Measurements from ENCODE around the gene F7. TPM values are rescaled to one million over a fixed set of nuclear protein-coding genes. Genes with fewer than 3 reads are reported as not detected.
A peak's percentile ranks its signal among the peaks of the same experiment; 100 is the strongest.
"Not testable (repeated sequence)": the region's sequence is repeated elsewhere in the genome, so short reads cannot be mapped to it uniquely, and the experiment has no call there.

F7 gene
- total RNA-seq (under 1 TPM; 0.22 to 0.29 TPM), polyA plus RNA-seq (0.14 TPM)

DNA sequence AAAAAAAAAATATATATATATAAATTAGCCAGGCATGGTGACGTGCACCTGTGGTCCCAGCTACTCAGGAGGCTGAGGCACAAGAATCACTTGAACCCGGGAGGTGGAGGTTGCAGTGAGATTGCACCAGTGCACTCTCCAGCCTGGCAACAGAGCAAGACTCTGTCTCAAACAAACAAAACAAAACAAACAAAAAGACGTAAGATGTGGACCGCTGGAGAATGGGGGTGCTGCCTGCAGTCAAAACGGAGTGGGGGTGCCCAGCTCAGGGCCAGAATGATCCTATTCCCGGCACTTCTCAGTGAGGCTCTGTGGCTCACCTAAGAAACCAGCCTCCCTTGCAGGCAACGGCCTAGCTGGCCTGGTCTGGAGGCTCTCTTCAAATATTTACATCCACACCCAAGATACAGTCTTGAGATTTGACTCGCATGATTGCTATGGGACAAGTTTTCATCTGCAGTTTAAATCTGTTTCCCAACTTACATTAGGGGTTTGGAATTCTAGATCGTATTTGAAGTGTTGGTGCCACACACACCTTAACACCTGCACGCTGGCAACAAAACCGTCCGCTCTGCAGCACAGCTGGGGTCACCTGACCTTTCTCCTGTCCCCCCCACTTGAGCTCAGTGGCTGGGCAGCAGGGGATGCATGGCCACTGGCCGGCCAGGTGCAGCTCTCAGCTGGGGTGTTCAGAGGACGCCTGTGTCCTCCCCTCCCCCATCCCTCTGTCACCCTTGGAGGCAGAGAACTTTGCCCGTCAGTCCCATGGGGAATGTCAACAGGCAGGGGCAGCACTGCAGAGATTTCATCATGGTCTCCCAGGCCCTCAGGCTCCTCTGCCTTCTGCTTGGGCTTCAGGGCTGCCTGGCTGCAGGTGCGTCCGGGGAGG is at the start of gene F7:
TSS of gene F7 (plus strand) at position 760 of the 889 bp plus-strand sequence. CDS start at position 811, 51 bp downstream.
- Mint-ChIP-seq H3K4me3 (no peak within 1 kb of the TSS), H3K4me1 (no peaks in the 10 kb centered on the region), H3K27me3 (peaks cover 0 to 1% of the 10 kb centered on the region in 2 donors), H3K9me3 (no peaks in the 10 kb centered on the region), H3K36me3 (no peaks in the 10 kb centered on the region), H3K27ac (peak within 1 kb of the TSS in 1 of 8 donors; percentile 22)
- no peak for DNase-seq
- no peaks in the 10 kb centered on the region for H3K9me3 ChIP-seq (ENCODE audit: low read length)
- H3K4me3 ChIP-seq (ENCODE audit: low read length) = no peak within 1 kb of the TSS
- no peaks in the 10 kb centered on the region for H3K36me3 ChIP-seq (ENCODE audit: insufficient read depth, low read length)
- ChIA-PET POLR2A (no interaction called here), CTCF (no interaction called here)
- no peaks in the 10 kb centered on the region for H3K4me1 ChIP-seq (ENCODE audit: insufficient read depth, low read length)
- no peak within 1 kb of the TSS for H3K27ac ChIP-seq (ENCODE audit: low read depth, low read length)
- H3K27me3 ChIP-seq (ENCODE audit: insufficient read depth, low read length, poor library complexity, severe bottlenecking) = peaks cover 4% of the 10 kb centered on the region

DNA sequence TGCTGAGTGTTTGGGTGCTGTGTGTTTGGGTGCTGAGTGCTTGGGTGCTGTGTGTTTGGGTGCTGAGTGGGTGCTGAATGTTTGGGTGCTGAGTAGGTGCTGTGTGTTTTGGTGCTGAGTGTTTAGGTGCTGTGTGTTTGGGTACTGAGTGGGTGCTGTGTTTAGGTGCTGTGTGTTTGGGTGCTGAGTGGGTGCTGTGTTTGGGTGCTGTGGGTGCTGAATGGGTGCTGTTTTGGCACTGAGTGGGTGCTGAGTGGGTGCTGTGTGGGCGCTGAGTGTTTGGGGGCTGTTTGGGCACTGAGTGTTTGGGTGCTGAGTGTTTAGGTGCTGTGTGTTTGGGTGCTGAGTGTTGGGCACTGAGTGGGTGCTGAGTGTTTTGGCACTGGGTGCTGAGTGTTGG is 48.5 kb upstream of the F7 start:
- CTCF ChIA-PET = no interaction called here
- Histone ChIP-seq H3K9me3 (ENCODE audit: low read length) (no peaks in the 10 kb centered on the region), H3K27ac (ENCODE audit: low read depth, low read length) (no peak overlapping the region), H3K4me3 (ENCODE audit: low read length) (no peak overlapping the region), H3K27me3 (ENCODE audit: insufficient read depth, low read length, poor library complexity, severe bottlenecking) (no peaks in the 10 kb centered on the region), H3K4me1 (ENCODE audit: insufficient read depth, low read length) (no peaks in the 10 kb centered on the region), H3K36me3 (ENCODE audit: insufficient read depth, low read length) (no peaks in the 10 kb centered on the region)
- Mint-ChIP-seq H3K9me3 (no peaks in the 10 kb centered on the region), H3K4me1 (no peaks in the 10 kb centered on the region), H3K27me3 (no peaks in the 10 kb centered on the region), H3K27ac (no peak overlapping the region), H3K36me3 (peaks cover 4 to 15% (median 5%) of the 10 kb centered on the region in 3 donors), H3K4me3 (no peak overlapping the region)
- POLR2A ChIA-PET = no interaction called here
- peak in 1 of 5 donors; percentile 16 for DNase-seq

DNA sequence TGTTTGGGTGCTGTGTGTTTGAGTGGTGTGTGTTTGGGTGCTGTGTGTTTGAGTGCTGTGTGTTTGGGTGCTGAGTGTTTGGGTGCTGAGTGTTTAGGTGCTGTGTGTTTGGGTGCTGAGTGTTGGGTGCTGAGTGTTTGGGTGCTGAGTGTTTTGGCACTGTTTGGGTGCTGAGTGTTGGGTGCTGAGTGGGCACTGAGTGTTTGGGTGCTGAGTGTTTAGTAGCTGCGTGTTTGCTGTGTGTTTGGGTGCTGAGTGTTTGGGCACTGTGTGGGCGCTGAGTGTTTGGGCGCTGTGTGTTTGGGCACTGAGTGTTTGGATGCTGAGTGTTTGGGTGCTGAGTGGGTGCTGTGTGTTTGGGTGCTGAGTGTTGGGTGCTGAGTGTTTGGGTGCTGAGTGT is 48.0 kb upstream of the F7 start:
- H3K27ac Mint-ChIP-seq; H3K9me3 ChIP-seq (ENCODE audit: low read length); H3K4me3 Mint-ChIP-seq; H3K27me3 ChIP-seq (ENCODE audit: insufficient read depth, low read length, poor library complexity, severe bottlenecking); H3K27me3 Mint-ChIP-seq; H3K4me3 ChIP-seq (ENCODE audit: low read length); CTCF ChIA-PET; H3K4me1 ChIP-seq (ENCODE audit: insufficient read depth, low read length); POLR2A ChIA-PET; H3K27ac ChIP-seq (ENCODE audit: low read depth, low read length); H3K9me3 Mint-ChIP-seq; H3K36me3 ChIP-seq (ENCODE audit: insufficient read depth, low read length); H3K4me1 Mint-ChIP-seq: not testable (repeated sequence)
- DNase-seq = peak in 1 of 5 donors; percentile 17
- peaks cover 2 to 16% (median 4%) of the 10 kb centered on the region in 3 donors for H3K36me3 Mint-ChIP-seq

DNA sequence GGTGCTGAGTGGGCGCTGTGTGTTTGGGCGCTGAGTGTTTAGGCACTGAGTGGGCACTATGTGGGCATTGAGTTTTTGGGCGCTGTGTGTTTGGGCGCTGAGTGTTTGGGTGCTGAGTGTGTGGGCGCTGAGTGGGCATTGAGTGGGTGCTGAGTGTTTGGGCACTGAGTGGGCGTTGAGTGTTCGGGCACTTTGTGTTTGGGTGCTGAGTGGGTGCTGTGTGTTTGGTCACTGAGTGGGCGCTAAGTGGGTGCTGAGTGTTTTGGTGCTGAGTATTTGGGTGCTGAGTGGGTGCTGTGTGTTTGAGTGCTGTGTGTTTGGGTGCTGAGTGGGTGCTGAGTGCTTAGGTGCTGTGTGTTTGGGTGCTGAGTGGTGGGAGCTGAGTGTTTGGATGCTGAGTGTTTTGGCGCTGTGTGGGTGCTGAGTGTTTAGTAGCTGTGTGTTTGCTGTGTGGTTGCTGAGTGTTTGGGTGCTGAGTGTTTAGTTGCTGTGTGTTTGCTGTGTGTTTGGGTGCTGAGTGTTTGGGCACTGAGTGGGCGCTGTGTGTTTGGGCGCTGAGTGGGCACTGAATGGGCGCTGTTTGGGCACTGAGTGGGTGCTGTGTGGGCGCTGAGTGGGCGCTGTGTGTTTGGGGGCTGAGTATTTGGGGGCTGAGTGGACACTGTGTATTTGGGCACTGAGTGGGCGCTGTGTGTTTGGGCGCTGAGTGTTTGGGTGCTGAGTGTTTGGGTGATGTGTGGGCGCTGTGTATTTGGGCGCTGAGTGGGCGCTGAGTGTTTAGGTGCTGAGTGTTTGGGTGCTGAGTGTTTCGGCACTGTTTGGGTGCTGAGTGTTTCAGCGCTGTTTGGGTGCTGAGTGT is 47.2 kb upstream of the F7 start:
- ChIA-PET CTCF (no interaction called here), POLR2A (no interaction called here)
- H3K4me1 Mint-ChIP-seq = no peaks in the 10 kb centered on the region
- H3K4me1 ChIP-seq (ENCODE audit: insufficient read depth, low read length) = no peaks in the 10 kb centered on the region
- H3K36me3 ChIP-seq (ENCODE audit: insufficient read depth, low read length) = no peaks in the 10 kb centered on the region
- no peaks in the 10 kb centered on the region for H3K9me3 ChIP-seq (ENCODE audit: low read length)
- H3K27ac Mint-ChIP-seq = no peak overlapping the region
- no peak overlapping the region for H3K4me3 Mint-ChIP-seq
- H3K27me3 ChIP-seq (ENCODE audit: insufficient read depth, low read length, poor library complexity, severe bottlenecking) = no peaks in the 10 kb centered on the region
- H3K4me3 ChIP-seq (ENCODE audit: low read length) = no peak overlapping the region
- H3K36me3 Mint-ChIP-seq = peaks cover 0 to 12% (median 1%) of the 10 kb centered on the region in 3 donors
- no peak overlapping the region for H3K27ac ChIP-seq (ENCODE audit: low read depth, low read length)
- H3K27me3 Mint-ChIP-seq = no peaks in the 10 kb centered on the region
- H3K9me3 Mint-ChIP-seq = no peaks in the 10 kb centered on the region
- DNase-seq = peak in 1 of 5 donors; percentile 24

DNA sequence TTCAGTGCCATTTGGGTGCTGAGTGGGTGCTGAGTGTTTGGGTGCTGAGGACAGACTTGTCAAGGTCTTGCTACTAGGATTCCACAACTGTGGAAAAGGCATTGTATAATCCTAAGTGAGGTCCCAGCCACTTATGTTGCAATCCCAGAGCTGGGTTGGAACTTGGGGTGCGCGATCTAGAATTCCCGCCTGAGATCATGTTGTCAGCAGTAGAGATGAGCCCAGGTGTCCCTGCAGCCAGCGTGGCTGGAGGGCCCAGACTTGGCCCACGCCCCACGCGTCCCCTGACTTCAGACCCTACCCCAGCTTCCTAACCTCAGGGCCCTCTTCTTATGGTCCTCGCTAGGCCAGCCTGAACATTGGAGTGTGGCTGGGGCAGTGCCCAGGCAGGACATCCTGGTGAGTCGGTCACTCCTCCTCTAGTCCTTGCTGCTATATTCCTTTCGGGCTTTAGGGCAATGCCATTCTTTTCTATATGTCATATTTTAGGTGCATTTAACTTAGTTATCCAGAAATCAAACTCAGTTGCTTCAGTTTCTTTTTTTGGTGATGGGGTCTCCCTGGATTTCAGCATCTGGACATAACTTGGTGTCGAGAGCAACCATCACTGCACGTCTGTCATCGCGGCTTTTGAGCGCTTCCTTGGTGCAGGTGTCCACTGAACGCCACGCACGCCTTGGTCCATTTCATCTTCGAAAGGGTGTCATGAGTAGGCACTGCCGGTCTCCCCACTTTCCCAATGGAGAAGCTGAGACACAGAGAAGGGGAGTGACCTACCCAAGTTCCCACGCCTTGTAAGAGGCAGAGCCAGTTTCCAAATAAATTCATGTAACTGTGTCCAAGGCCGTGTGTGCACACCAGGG is 46.4 kb upstream of the F7 start:
- ChIA-PET CTCF (no interaction called here), POLR2A (no interaction called here)
- no peak overlapping the region for H3K27ac ChIP-seq (ENCODE audit: low read depth, low read length)
- H3K9me3 ChIP-seq (ENCODE audit: low read length) = no peaks in the 10 kb centered on the region
- H3K27me3 Mint-ChIP-seq = no peaks in the 10 kb centered on the region
- peak in 1 of 5 donors; percentile 37 for DNase-seq
- no peaks in the 10 kb centered on the region for H3K4me1 Mint-ChIP-seq
- H3K36me3 Mint-ChIP-seq = peaks cover 0 to 13% (median 1%) of the 10 kb centered on the region in 3 donors
- no peaks in the 10 kb centered on the region for H3K9me3 Mint-ChIP-seq
- H3K27ac Mint-ChIP-seq = no peak overlapping the region
- no peaks in the 10 kb centered on the region for H3K27me3 ChIP-seq (ENCODE audit: insufficient read depth, low read length, poor library complexity, severe bottlenecking)
- H3K4me1 ChIP-seq (ENCODE audit: insufficient read depth, low read length) = no peaks in the 10 kb centered on the region
- no peak overlapping the region for H3K4me3 ChIP-seq (ENCODE audit: low read length)
- no peak overlapping the region for H3K4me3 Mint-ChIP-seq
- H3K36me3 ChIP-seq (ENCODE audit: insufficient read depth, low read length) = no peaks in the 10 kb centered on the region

DNA sequence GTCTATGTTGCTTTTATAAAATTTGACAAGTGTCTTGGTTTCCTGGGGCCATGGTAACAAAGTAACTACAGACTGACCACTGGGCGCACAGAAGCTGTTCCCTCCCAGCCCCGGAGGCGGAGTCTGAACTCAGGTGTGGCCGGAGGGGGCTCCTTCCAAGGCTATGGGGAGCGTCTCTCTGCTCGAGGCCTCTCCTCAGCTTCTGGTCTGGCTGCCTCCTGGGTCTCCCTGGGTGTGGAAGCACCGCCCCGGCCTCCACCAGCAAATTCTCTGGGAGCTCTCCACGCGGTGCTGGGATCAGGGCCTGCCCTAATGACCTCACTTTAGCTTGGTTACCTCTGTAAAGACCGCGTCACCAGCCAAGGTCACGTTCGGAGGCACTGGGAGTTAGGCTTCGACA is 45.7 kb upstream of the F7 start:
- no peaks in the 10 kb centered on the region for H3K27me3 Mint-ChIP-seq

DNA sequence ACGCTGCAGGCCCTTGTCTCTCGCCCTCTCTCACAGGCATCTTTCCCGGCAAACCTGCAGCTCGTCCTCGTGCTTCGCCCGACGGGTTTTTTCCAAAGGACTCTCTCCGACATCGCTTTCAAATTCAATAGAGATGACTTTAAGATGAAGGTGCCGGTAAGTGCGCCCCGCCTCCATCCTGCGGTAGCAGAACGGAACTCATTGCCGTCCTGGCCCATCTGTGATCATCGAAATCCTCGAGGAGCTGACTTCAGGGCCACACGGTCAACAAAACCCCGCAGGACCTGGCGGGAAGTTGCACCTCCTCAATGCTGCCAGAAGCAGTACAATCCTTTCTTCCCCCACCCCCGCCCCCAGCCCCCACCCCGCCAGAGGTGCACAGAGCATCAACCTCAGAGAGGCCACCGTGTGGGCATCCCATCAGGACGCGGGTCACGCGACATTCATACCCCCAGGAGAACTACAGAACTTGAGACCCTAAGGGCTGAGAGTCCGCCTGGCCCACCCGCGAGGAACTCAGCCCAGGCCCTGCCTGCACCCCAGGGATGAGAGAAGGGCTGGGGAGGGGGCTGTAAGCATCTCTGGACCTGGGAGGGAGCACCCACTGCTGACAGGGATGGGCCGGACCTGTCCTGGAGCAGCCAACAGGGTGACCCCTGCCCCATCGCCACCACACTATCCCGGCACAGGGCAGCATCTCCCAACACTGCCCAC is 44.9 kb upstream of the F7 start:
- CTCF ChIA-PET = no interaction called here
- Histone ChIP-seq H3K27me3 (ENCODE audit: insufficient read depth, low read length, poor library complexity, severe bottlenecking) (no peaks in the 10 kb centered on the region), H3K36me3 (ENCODE audit: insufficient read depth, low read length) (no peaks in the 10 kb centered on the region), H3K4me1 (ENCODE audit: insufficient read depth, low read length) (no peaks in the 10 kb centered on the region), H3K27ac (ENCODE audit: low read depth, low read length) (no peak overlapping the region), H3K4me3 (ENCODE audit: low read length) (no peak overlapping the region), H3K9me3 (ENCODE audit: low read length) (no peaks in the 10 kb centered on the region)
- H3K36me3 Mint-ChIP-seq = peaks cover 0 to 24% (median 1%) of the 10 kb centered on the region in 3 donors
- no peak overlapping the region for H3K4me3 Mint-ChIP-seq
- peak in 1 of 5 donors; percentile 35 for DNase-seq
- no peak overlapping the region for H3K27ac Mint-ChIP-seq
- POLR2A ChIA-PET = no interaction called here
- no peaks in the 10 kb centered on the region for H3K27me3 Mint-ChIP-seq
- H3K9me3 Mint-ChIP-seq = no peaks in the 10 kb centered on the region
- no peaks in the 10 kb centered on the region for H3K4me1 Mint-ChIP-seq

More for the DNA sequence above, 45.7 kb upstream of the F7 start:
- Histone ChIP-seq H3K27ac (ENCODE audit: low read depth, low read length) (no peak overlapping the region), H3K27me3 (ENCODE audit: insufficient read depth, low read length, poor library complexity, severe bottlenecking) (no peaks in the 10 kb centered on the region), H3K36me3 (ENCODE audit: insufficient read depth, low read length) (no peaks in the 10 kb centered on the region), H3K4me1 (ENCODE audit: insufficient read depth, low read length) (no peaks in the 10 kb centered on the region), H3K9me3 (ENCODE audit: low read length) (no peaks in the 10 kb centered on the region), H3K4me3 (ENCODE audit: low read length) (no peak overlapping the region)
- DNase-seq = peak in 1 of 5 donors; percentile 21
- ChIA-PET CTCF (no interaction called here), POLR2A (no interaction called here)
- H3K4me1 Mint-ChIP-seq = no peaks in the 10 kb centered on the region
- H3K36me3 Mint-ChIP-seq = peaks cover 0 to 20% (median 1%) of the 10 kb centered on the region in 3 donors
- H3K9me3 Mint-ChIP-seq = no peaks in the 10 kb centered on the region
- H3K4me3 Mint-ChIP-seq = no peak overlapping the region
- no peak overlapping the region for H3K27ac Mint-ChIP-seq
